ENCODE results near the gene CCBE1. TPM values are rescaled to one million over a fixed set of nuclear protein-coding genes. Genes with fewer than 3 reads are reported as not detected.

The CCBE1 gene
- total and polyA plus RNA-seq, 12 donors, result 0.24 to 10.3 (median 1.3) TPM

DNA sequence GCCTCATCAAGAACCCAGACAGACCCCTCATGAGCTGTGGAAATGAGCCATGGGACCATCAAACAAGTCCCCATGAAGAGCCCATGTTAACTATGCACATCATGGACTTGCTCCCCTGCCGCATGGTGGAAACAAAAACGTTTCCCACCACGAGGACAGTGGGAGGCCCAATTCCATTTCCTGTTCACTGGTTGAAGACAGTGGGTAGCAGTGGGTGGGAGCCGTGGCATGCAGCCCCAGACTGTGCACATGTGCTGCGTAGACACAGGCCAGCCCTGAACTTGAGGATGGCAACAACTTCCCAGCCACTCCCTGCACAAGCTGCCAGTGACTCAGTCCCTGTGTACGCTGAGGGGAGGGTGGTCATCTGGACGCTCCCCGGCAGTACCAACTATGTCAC lies 229.7 kb downstream of the CCBE1 start:
- DNase-seq (no peak), ATAC-seq (no peak)
- Histone ChIP-seq H3K36me3 (no peaks in the 10 kb centered on the region), H3K9me3 (no peaks in the 10 kb centered on the region), H3K27me3 (no peaks in the 10 kb centered on the region), H3K4me1 (peaks cover 0 to 30% (median 0%) of the 10 kb centered on the region in 9 donors), H3K4me3 (no peak overlapping the region), H3K27ac (no peak overlapping the region)
- intact Hi-C loops (cut with DNase I), result loop anchor here in 3 of 10 donors (5.0 to 10.0 kb wide), 4 partner anchors 50 to 227 kb away; partner anchors contain the start of gene CCBE1 (in 1 of the 3)
- TF ChIP-seq, protein P1, sequence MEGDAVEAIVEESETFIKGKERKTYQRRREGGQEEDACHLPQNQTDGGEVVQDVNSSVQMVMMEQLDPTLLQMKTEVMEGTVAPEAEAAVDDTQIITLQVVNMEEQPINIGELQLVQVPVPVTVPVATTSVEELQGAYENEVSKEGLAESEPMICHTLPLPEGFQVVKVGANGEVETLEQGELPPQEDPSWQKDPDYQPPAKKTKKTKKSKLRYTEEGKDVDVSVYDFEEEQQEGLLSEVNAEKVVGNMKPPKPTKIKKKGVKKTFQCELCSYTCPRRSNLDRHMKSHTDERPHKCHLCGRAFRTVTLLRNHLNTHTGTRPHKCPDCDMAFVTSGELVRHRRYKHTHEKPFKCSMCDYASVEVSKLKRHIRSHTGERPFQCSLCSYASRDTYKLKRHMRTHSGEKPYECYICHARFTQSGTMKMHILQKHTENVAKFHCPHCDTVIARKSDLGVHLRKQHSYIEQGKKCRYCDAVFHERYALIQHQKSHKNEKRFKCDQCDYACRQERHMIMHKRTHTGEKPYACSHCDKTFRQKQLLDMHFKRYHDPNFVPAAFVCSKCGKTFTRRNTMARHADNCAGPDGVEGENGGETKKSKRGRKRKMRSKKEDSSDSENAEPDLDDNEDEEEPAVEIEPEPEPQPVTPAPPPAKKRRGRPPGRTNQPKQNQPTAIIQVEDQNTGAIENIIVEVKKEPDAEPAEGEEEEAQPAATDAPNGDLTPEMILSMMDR (IDR thresholded peaks at IDR 0.05), result no peak
- WGBS, 2 donors, result 81 to 87% methylated on average over 8 of the region's 8 CpGs

DNA sequence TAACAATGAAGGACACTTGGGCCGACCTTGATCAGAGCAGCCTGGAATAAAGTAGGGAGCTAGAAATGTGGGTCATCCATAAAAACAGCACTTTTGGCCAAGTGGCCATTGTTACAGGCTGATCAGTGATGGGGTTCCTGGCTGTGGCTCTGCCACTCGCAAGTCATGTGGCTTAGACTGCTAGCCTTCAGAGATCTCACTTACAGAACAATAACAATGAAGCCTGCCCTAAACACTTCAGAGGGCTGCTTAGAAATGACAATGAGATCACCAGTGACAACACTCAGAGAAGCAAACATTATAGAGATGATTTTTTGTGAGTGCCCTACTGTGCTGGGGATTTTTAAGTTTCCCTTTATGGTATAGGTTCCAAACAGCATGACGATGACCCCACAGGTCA lies 230.2 kb downstream of the CCBE1 start:
- intact Hi-C loops (cut with DNase I), result loop anchor here in 3 of 10 donors (5.0 to 10.0 kb wide), 4 partner anchors 50 to 228 kb away; partner anchors contain the start of gene CCBE1 (in 1 of the 3)
- TF ChIP-seq, protein P1 (IDR thresholded peaks at IDR 0.05), result no peak
- Histone ChIP-seq H3K27me3 (no peaks in the 10 kb centered on the region), H3K4me1 (peaks cover 0 to 30% (median 0%) of the 10 kb centered on the region in 9 donors), H3K9me3 (no peaks in the 10 kb centered on the region), H3K36me3 (no peaks in the 10 kb centered on the region), H3K27ac (no peak overlapping the region), H3K4me3 (no peak overlapping the region)
- DNase-seq (no peak), ATAC-seq (no peak)
- 92 to 97% methylated on average over 3 of the region's 3 CpGs for WGBS, 2 donors

DNA sequence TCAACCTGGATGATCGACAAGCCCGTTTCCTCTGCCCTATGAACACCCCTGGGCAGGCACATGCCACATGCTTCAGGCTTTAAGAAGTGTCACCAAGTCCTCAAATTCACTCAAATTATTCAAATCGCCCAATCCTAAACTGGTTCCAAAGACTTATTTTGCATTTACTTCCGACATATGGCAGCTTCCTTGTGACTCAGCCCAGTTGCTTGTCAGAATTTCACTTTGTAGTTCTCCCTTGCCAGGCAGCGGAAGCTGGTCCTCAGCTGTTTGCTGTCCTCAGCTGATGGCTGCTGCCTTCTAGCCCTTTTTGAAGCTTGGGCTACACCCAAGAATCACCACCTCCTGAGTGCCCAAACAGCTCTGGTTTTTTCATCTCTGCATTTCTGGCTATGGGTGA lies 232.7 kb downstream of the CCBE1 start:
- H3K4me1 ChIP-seq, result peaks cover 0 to 11% (median 0%) of the 10 kb centered on the region in 9 donors
- ATAC-seq (no peak), DNase-seq (no peak)
- no peaks in the 10 kb centered on the region for H3K27me3 ChIP-seq
- no peak overlapping the region for H3K27ac ChIP-seq
- TF ChIP-seq, protein P1 (IDR thresholded peaks at IDR 0.05), result no peak
- intact Hi-C loops (cut with DNase I), result loop anchor here in 2 of 10 donors (10.0 kb wide), 2 partner anchors 140 to 230 kb away; partner anchors contain the start of gene CCBE1 (in 1 of the 2)
- no peak overlapping the region for H3K4me3 ChIP-seq
- WGBS, 2 donors, result 85 to 96% methylated on average over 5 of the region's 5 CpGs
- H3K36me3 ChIP-seq, result no peaks in the 10 kb centered on the region
- no peaks in the 10 kb centered on the region for H3K9me3 ChIP-seq

DNA sequence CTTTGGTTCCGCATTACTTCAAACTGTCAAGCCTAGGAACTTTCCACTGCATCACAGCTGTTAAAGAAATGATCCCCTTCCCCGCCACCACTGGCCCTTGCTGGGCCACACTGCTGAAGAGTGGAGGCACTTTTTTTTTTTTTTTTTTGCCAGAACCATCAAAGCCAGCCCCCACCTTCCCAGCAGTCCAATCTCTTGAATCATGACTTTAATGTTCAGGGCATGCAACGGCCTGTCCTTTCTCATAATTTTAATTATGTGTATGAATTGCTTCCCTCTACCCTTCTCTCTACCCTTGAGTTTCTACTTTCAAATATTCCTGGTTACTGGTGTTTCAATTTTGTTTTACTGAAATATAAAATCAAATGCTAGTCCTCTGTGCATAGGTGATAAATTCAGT lies 236.1 kb downstream of the CCBE1 start:
- H3K4me1 ChIP-seq, result peaks cover 0 to 10% (median 0%) of the 10 kb centered on the region in 9 donors
- no peak for ATAC-seq
- TF ChIP-seq, protein P1 (IDR thresholded peaks at IDR 0.05), result no peak
- H3K27ac ChIP-seq, result no peak overlapping the region
- WGBS, 2 donors, result 74 to 83% methylated on average over 3 of the region's 3 CpGs
- H3K36me3 ChIP-seq, result no peaks in the 10 kb centered on the region
- peaks cover 0 to 5% (median 0%) of the 10 kb centered on the region in 7 donors for H3K27me3 ChIP-seq
- no peaks in the 10 kb centered on the region for H3K9me3 ChIP-seq
- DNase-seq, result no peak
- intact Hi-C loops (cut with DNase I), result loop anchor here in 4 of 10 donors (2.0 to 10.0 kb wide), 3 partner anchors 144 to 362 kb away; partner anchors contain the start of gene CCBE1 (in 1 of the 4)
- H3K4me3 ChIP-seq, result no peak overlapping the region
